Thyroid gland (tissue), 4 donors: Measurements from ENCODE around the gene PNKD. TPM values are rescaled to one million over a fixed set of nuclear protein-coding genes. Genes with fewer than 3 reads are reported as not detected.

Source experiments
- DNase-seq, 2 donors: peaks; one replicate each; pipeline ENCODE4 v3.0.0-alpha.2; 2019
- H3K27ac ChIP-seq, 3 donors: fragments of 200-600 bp; sonication (generic); 1 replicate in 2 of 3; 2 replicates in 1 of 3; pipeline ENCODE4 v1.5.1; 2016 to 2019; ENCODE audit warnings: mild to moderate bottlenecking in 1 of 3, moderate library complexity in 1 of 3
- H3K27me3 ChIP-seq: fragments of 200-600 bp; sonication (generic); one replicate; pipeline ENCODE4 v1.5.1; 2019
- H3K36me3 ChIP-seq, 2 donors: fragments of 200-600 bp; sonication (generic); one replicate each; pipeline ENCODE4 v1.5.1; 2016 to 2019
- H3K4me1 ChIP-seq, 2 donors: fragments of 200-600 bp; sonication (generic); one replicate each; pipeline ENCODE4 v1.5.1; 2017 to 2019
- H3K4me3 ChIP-seq, 3 donors: fragments of 200-600 bp; sonication (generic); replicated peaks in 1 of 3; 1 replicate in 2 of 3; 2 replicates in 1 of 3; pipeline ENCODE4 v1.5.1; 2016; ENCODE audit warnings: mild to moderate bottlenecking in 1 of 3
- H3K9me3 ChIP-seq: fragments of 200-600 bp; sonication (generic); one replicate; pipeline ENCODE4 v1.5.1; 2017
- POLR2A ChIP-seq, 2 donors: fragments of 450-650 bp; IDR thresholded peaks; one replicate each; pipeline ENCODE4 v1.6.1; 2017; ENCODE audit warnings: antibody characterized with exemption in 2 of 2, mild to moderate bottlenecking in 2 of 2, moderate library complexity in 1 of 2
- WGBS, 2 donors: methylation state at CpG; one replicate each; pipeline ENCODE4 v1.1.5; 2017; 5-methylcytosine and 5-hydroxymethylcytosine counted together
- intact Hi-C: fragments of 100-400 bp; cut with DNase I; formaldehyde crosslinking; loops from one replicate; pipeline ENCODE4 v1.15.1; 2023
- total RNA-seq, 4 donors: library from RNA; depleted of rRNA; stranded (reverse); fragments of >200 nt; gene quantifications; one replicate each; pipeline ENCODE4 v1.2.3, GENCODE V29; 2016
- TF ChIP-seq, protein P1 (sequence below), 6 experiments: fragments of 200-600 bp in 3 of 6; fragments of 450-650 bp in 3 of 6; sonication (generic) in 3 of 6; IDR thresholded peaks; one replicate each; pipeline ENCODE4 v1.5.1; 2016 to 2019; ENCODE audit warnings: antibody characterized with exemption in 6 of 6, mild to moderate bottlenecking in 2 of 6, inconsistent platforms in 1 of 6, moderate library complexity in 1 of 6

The PNKD gene
- total RNA-seq, 4 donors from 2014 or later = 57.0 to 110 (median 81.8) TPM

DNA sequence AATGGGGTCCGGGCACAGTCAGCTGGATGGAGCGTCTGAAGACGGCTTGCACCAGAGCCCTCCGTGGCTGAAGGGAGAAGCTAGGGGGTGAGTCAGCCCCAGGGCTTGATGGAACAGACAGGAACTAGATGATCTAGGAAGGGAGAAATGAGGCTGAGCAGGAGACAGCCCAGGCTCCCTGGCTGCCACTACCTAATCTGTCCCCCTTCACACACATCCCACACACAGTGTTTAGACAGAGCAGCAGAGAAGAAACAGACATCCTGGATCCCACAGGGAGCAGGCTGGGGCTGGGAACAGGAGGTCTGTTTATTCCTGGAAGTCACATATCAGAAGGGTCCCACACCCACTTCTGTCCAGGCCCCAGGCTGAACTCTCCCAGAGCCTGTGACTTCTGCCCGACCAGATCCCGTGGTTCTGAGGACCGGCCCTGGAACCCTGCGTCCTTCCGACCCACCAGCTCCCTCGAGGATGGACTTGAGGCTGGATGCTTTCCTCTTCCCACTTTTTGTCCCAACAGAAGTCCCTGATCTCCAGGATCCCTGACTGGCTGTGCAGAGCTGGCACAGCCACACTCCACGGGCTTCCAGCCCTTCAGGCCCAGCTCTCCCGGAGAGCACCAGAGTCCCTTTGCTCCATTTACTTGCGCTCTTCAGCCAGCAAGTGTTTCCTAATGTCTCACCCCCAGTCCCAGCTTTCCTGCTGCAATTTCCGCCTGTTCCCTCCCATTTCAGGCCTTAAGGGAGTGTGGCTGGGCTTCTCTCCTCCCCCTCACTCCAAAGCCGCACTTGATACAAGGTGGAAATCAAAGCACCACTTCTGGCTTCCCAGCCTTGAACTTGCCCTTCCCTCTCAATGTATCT lies 11.0 kb upstream of the PNKD start:
- H3K27ac ChIP-seq = peak overlapping the region; percentile 53 to 78 (median 61)
- intact Hi-C loops = loop anchor here (10.0 kb wide), 1 partner anchor 75 kb away; no protein-coding TSS in a partner anchor
- no peak for DNase-seq
- 46 to 48% methylated on average over 15 of the region's 15 CpGs for WGBS, 2 donors
- H3K4me1 ChIP-seq = peaks cover 0 to 30% of the 10 kb centered on the region in 2 donors
- no peaks in the 10 kb centered on the region for H3K9me3 ChIP-seq
- H3K4me3 ChIP-seq = no peak overlapping the region
- no peaks in the 10 kb centered on the region for H3K27me3 ChIP-seq
- TF ChIP-seq, protein P1, sequence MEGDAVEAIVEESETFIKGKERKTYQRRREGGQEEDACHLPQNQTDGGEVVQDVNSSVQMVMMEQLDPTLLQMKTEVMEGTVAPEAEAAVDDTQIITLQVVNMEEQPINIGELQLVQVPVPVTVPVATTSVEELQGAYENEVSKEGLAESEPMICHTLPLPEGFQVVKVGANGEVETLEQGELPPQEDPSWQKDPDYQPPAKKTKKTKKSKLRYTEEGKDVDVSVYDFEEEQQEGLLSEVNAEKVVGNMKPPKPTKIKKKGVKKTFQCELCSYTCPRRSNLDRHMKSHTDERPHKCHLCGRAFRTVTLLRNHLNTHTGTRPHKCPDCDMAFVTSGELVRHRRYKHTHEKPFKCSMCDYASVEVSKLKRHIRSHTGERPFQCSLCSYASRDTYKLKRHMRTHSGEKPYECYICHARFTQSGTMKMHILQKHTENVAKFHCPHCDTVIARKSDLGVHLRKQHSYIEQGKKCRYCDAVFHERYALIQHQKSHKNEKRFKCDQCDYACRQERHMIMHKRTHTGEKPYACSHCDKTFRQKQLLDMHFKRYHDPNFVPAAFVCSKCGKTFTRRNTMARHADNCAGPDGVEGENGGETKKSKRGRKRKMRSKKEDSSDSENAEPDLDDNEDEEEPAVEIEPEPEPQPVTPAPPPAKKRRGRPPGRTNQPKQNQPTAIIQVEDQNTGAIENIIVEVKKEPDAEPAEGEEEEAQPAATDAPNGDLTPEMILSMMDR (IDR thresholded peaks at IDR 0.05) = no peak
- no peak for TF ChIP-seq POLR2A (IDR thresholded peaks at IDR 0.05)
- peaks cover 22 to 28% of the 10 kb centered on the region in 2 donors for H3K36me3 ChIP-seq

DNA sequence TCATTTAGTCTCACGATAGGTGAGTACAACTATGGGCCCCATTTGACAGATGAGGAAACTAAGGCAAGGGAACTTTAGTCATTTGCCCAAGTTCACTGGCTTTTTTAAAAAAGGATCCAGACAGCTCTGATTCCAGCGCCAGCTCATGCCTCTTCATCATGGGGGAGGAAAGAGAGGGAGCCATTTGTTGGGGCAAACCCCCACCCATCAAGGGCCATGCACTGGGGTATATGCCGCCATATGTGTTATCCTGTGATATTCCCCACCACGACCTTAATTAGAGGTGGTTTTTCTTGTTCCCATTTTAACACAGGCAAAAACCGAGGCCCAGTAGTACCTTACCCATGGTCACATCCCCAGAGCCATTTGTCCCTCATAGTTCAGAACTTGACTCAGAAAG lies 10.2 kb upstream of the PNKD start:
- Histone ChIP-seq H3K4me1 (peaks cover 0 to 30% of the 10 kb centered on the region in 2 donors), H3K9me3 (no peaks in the 10 kb centered on the region), H3K27ac (peak overlapping the region in 2 of 3 donors; percentile 61 to 78), H3K4me3 (no peak overlapping the region), H3K27me3 (no peaks in the 10 kb centered on the region), H3K36me3 (peaks cover 22 to 28% of the 10 kb centered on the region in 2 donors)
- TF ChIP-seq POLR2A (IDR thresholded peaks at IDR 0.05) = no peak
- TF ChIP-seq, protein P1 (IDR thresholded peaks at IDR 0.05) = no peak
- 84 to 91% methylated on average over 5 of the region's 5 CpGs for WGBS, 2 donors
- intact Hi-C loops = loop anchor here (10.0 kb wide), 2 partner anchors 45 to 305 kb away; partner anchors contain the start of genes ARPC2, CNOT9 and USP37
- no peak for DNase-seq

DNA sequence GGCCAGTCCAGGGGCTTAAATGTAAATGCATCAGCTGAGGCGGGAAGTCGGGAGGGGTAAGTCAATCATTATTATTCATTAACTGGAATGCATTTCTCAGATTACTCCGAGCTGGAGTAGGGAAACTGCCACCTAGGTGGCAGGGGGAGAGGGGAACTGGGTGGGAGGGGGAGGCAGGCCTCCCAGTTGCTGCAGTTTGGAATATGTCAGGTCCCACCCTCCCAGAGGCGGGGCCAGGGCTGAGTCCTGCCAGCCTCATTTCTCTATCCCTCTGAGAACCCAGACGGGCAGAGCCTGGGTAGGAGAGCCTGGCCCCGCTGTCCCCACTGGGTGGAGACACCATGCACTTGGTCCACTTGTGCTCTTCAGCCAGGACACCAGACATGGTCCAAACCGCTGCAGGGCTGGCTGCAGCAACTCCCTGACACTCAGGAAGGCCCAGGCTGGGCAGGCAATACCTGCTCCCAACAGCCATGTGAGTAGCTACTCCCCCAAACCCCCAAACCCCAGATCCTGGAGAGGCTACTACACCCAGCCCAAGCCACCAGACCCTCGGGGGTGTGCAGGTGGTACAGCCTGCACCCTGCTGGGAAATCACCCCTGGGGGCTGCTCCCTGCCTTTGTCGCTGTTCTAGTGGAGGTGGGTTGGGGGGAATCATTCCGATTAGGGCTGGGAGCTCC lies 9.4 kb upstream of the PNKD start, which contains the start of gene GPBAR1:
TSS of gene GPBAR1 (plus strand) at position 274 of the 681 bp plus-strand sequence. CDS start 1,710 bp downstream, outside the sequence.
- 70 to 74% methylated on average over 6 of the region's 10 CpGs for WGBS, 2 donors
- intact Hi-C loops = loop anchor here (10.0 kb wide), 2 partner anchors 46 to 304 kb away; partner anchors contain the start of genes ARPC2, CNOT9 and USP37
- Histone ChIP-seq H3K27ac (peak within 1 kb of the TSS in 2 of 3 donors; percentile 61 to 78), H3K36me3 (peaks cover 28% of the 10 kb centered on the region in 2 donors), H3K27me3 (no peaks in the 10 kb centered on the region), H3K4me1 (peaks cover 0 to 30% of the 10 kb centered on the region in 2 donors), H3K9me3 (no peaks in the 10 kb centered on the region), H3K4me3 (no peak within 1 kb of the TSS)
- TF ChIP-seq, protein P1 (IDR thresholded peaks at IDR 0.05) = no peak
- TF ChIP-seq POLR2A (IDR thresholded peaks at IDR 0.05) = no peak
- DNase-seq = no peak

DNA sequence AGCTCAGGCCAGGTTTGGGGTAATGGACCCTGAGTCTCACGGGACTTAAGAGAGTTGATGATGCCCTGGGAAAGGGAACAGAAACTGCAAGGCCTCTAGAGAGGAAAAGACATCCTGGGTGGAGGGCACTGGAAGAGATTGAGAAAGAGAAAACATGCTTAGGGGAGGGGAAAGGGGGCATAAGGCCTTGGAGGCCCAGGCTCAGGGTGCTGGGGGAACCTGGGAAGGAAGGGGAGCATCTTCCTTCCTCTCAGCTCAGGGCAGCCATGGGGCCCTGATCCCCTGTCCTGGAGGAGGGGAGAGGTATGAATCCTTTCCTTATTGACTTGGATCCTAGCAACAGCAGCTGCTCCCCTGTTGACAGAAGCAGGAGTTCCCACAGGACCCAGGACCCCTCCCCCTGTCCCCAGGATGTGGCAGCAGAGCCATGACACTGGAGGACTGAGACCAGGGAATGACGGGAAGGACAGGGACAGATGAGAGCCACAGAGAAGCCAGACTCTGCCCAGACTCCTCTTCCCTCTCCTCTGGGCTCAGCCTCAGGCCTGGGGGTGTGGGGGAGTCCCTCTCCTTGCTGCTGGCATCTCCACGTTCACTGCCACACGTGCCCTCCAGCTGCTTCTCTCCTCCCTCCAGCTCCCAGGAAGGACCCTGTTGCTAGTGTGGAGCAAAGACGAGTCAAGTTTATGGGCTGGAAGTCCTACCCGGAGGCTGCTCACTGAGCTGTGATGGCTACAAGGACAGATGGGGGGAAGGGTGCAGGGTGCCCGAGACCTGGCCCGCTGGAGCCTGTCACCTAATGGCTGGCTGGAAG lies 8.7 kb upstream of the PNKD start:
- Histone ChIP-seq H3K27ac (peak overlapping the region in 1 of 3 donors; percentile 61), H3K4me3 (no peak overlapping the region), H3K36me3 (peaks cover 32 to 33% of the 10 kb centered on the region in 2 donors), H3K27me3 (no peaks in the 10 kb centered on the region), H3K4me1 (peaks cover 0 to 30% of the 10 kb centered on the region in 2 donors), H3K9me3 (no peaks in the 10 kb centered on the region)
- intact Hi-C loops = loop anchor here (10.0 kb wide), 2 partner anchors 47 to 303 kb away; partner anchors contain the start of genes ARPC2, CNOT9 and USP37
- TF ChIP-seq, protein P1 (IDR thresholded peaks at IDR 0.05) = no peak
- TF ChIP-seq POLR2A (IDR thresholded peaks at IDR 0.05) = no peak
- 65 to 75% methylated on average over 7 to 8 of the region's 8 CpGs for WGBS, 2 donors
- no peak for DNase-seq
